Mesenchymal stem cell (in vitro differentiated cells and primary cell): ENCODE results near the gene QSOX2.

ENCODE experiments used
- DNase-seq: peaks from one replicate; pipeline ENCODE4 v3.0.0-alpha.2; 2013
- H2AFZ ChIP-seq: one replicate; pipeline ENCODE4 v1.6.1; 2013; ENCODE audit warnings: low read depth, mild to moderate bottlenecking, control low read depth, inconsistent platforms, low read length, moderate library complexity
- H2AK5ac ChIP-seq: 2 replicates; pipeline ENCODE4 v1.6.1; 2013; ENCODE audit warnings: low read length, moderate library complexity, mild to moderate bottlenecking, inconsistent platforms; ENCODE audit not compliant: severe bottlenecking
- H2BK120ac ChIP-seq: one replicate; pipeline ENCODE4 v1.6.1; 2013; ENCODE audit warnings: low read depth, mild to moderate bottlenecking, inconsistent platforms, low read length, moderate library complexity
- H2BK12ac ChIP-seq, 2 experiments: one replicate each; pipeline ENCODE4 v1.6.1; 2013; ENCODE audit warnings: inconsistent platforms in 2 of 2, low read length in 2 of 2, mild to moderate bottlenecking in 2 of 2, moderate library complexity in 2 of 2, control low read depth in 1 of 2
- H2BK15ac ChIP-seq: one replicate; pipeline ENCODE4 v1.6.1; 2013; ENCODE audit warnings: mild to moderate bottlenecking, low read depth, inconsistent platforms; ENCODE audit not compliant: poor library complexity, severe bottlenecking
- H2BK5ac ChIP-seq: 2 replicates; pipeline ENCODE4 v1.6.1; 2013; ENCODE audit warnings: low read depth, mild to moderate bottlenecking, low read length, control low read depth, inconsistent platforms; ENCODE audit not compliant: poor library complexity, severe bottlenecking
- H3K14ac ChIP-seq, 2 experiments: one replicate each; pipeline ENCODE4 v1.6.1; 2013; ENCODE audit warnings: inconsistent platforms in 2 of 2, low read length in 2 of 2, control low read depth in 1 of 2, mild to moderate bottlenecking in 1 of 2, moderate library complexity in 1 of 2
- H3K18ac ChIP-seq, 2 experiments: one replicate each; pipeline ENCODE4 v1.6.1; 2013; ENCODE audit warnings: inconsistent platforms in 2 of 2, low read length in 2 of 2, control low read depth in 1 of 2, low read depth in 1 of 2, mild to moderate bottlenecking in 1 of 2
- H3K23ac ChIP-seq, 2 experiments: one replicate each; pipeline ENCODE4 v1.6.1; 2013; ENCODE audit warnings: inconsistent platforms in 2 of 2, low read length in 2 of 2, mild to moderate bottlenecking in 2 of 2, moderate library complexity in 2 of 2, control low read depth in 1 of 2
- H3K27ac ChIP-seq: 2 replicates; pipeline ENCODE4 v1.5.1; 2013; ENCODE audit warnings: mild to moderate bottlenecking, moderate library complexity, low read length, control low read depth, inconsistent platforms; ENCODE audit not compliant: poor library complexity, severe bottlenecking
- H3K27me3 ChIP-seq, 2 experiments: 2 replicates each; pipeline versions ENCODE4 v1.6.1 to v1.7.0; 2013; ENCODE audit warnings: low read length in 2 of 2, mild to moderate bottlenecking in 2 of 2, moderate library complexity in 2 of 2, control low read depth in 1 of 2, inconsistent platforms in 1 of 2; ENCODE audit not compliant: control insufficient read depth in 1 of 2, insufficient read depth in 1 of 2
- H3K36me3 ChIP-seq, 2 experiments: 2 replicates each; pipeline versions ENCODE4 v1.6.1 to v1.7.0; 2013; ENCODE audit warnings: low read length in 2 of 2, control low read depth in 1 of 2, inconsistent platforms in 1 of 2, low read depth in 1 of 2, mild to moderate bottlenecking in 1 of 2; ENCODE audit not compliant: insufficient read depth in 2 of 2, control insufficient read depth in 1 of 2
- H3K4ac ChIP-seq, 2 experiments: one replicate each; pipeline ENCODE4 v1.6.1; 2013; ENCODE audit warnings: inconsistent platforms in 2 of 2, low read length in 2 of 2, mild to moderate bottlenecking in 2 of 2, moderate library complexity in 2 of 2, control low read depth in 1 of 2, low read depth in 1 of 2
- H3K4me1 ChIP-seq: 2 replicates; pipeline ENCODE4 v1.6.1; 2013; ENCODE audit warnings: low read depth, low read length, control low read depth; ENCODE audit not compliant: control insufficient read depth, insufficient read depth
- H3K4me2 ChIP-seq: 2 replicates; pipeline ENCODE4 v1.6.1; 2013; ENCODE audit warnings: low read length, mild to moderate bottlenecking, inconsistent platforms; ENCODE audit not compliant: poor library complexity, severe bottlenecking
- H3K4me3 ChIP-seq, 2 experiments: 2 replicates each; pipeline versions ENCODE4 v1.5.1 to v1.7.0; 2013; ENCODE audit warnings: low read length in 2 of 2, mild to moderate bottlenecking in 2 of 2, control low read depth in 1 of 2, low read depth in 1 of 2; ENCODE audit not compliant: insufficient read depth in 1 of 2
- H3K79me1 ChIP-seq: replicated peaks from 2 replicates; pipeline ENCODE4 v1.6.1; 2013; ENCODE audit warnings: mild to moderate bottlenecking, control low read depth, low read length, inconsistent platforms; ENCODE audit not compliant: poor library complexity, severe bottlenecking
- H3K9ac ChIP-seq: 2 replicates; pipeline ENCODE4 v1.7.0; 2013; ENCODE audit warnings: mild to moderate bottlenecking, low read length, moderate library complexity
- H3K9me3 ChIP-seq: 2 replicates; pipeline ENCODE4 v1.7.0; 2013; ENCODE audit warnings: mild to moderate bottlenecking, low read length; ENCODE audit not compliant: control insufficient read depth
- H4K8ac ChIP-seq: one replicate; pipeline ENCODE4 v1.6.1; 2013; ENCODE audit warnings: inconsistent platforms, mild to moderate bottlenecking, low read length, moderate library complexity
- H4K91ac ChIP-seq: one replicate; pipeline ENCODE4 v1.6.1; 2013; ENCODE audit warnings: mild to moderate bottlenecking, low read length, inconsistent platforms
- WGBS: methylation state at CpG from one replicate; pipeline ENCODE4 v1.1.7; 2013; ENCODE audit warnings: mixed read lengths; 5-methylcytosine and 5-hydroxymethylcytosine counted together

The QSOX2 gene

GRCh38 chr9:136197084-136197875 is 48.3 kb downstream of the QSOX2 start:
- Histone ChIP-seq H3K27ac (no peak overlapping the region), H2AK5ac (no peak overlapping the region), H3K14ac (no peak overlapping the region), H3K9ac (no peak overlapping the region), H2AFZ (no peak overlapping the region), H3K4ac (no peak overlapping the region), H3K4me3 (no peak overlapping the region), H3K18ac (no peak overlapping the region), H4K91ac (no peak overlapping the region), H3K4me1 (peaks cover 22% of the 10 kb centered on the region), H3K27me3 (peaks cover 83 to 85% of the 10 kb centered on the region in 2 experiments), H3K23ac (no peak overlapping the region), H4K8ac (no peak overlapping the region), H2BK12ac (no peak overlapping the region), H3K79me1 (no peaks in the 10 kb centered on the region), H2BK15ac (no peak overlapping the region), H2BK5ac (no peak overlapping the region), H3K4me2 (no peak overlapping the region), H2BK120ac (no peak overlapping the region), H3K9me3 (no peaks in the 10 kb centered on the region), H3K36me3 (peaks cover 0 to 5% of the 10 kb centered on the region in 2 experiments)
- DNase-seq = no peak
- WGBS = 12% methylated on average over 27 of the region's 35 CpGs

GRCh38 chr9:136196404-136197083 is 49.1 kb downstream of the QSOX2 start:
- WGBS = 6% methylated on average over 16 of the region's 16 CpGs
- H3K4me1 ChIP-seq = peaks cover 21% of the 10 kb centered on the region

GRCh38 chr9:136194540-136194939 is 51.1 kb downstream of the QSOX2 start:
- Histone ChIP-seq H2BK12ac (no peak overlapping the region), H3K14ac (no peak overlapping the region), H2AK5ac (no peak overlapping the region), H3K4ac (no peak overlapping the region), H3K9ac (no peak overlapping the region), H3K27ac (no peak overlapping the region), H3K79me1 (no peaks in the 10 kb centered on the region), H2BK120ac (no peak overlapping the region), H2BK15ac (no peak overlapping the region), H3K18ac (no peak overlapping the region), H2BK5ac (no peak overlapping the region), H2AFZ (no peak overlapping the region), H3K4me3 (no peak overlapping the region), H3K23ac (no peak overlapping the region), H3K4me2 (no peak overlapping the region), H3K4me1 (peaks cover 20% of the 10 kb centered on the region), H3K9me3 (no peaks in the 10 kb centered on the region), H3K27me3 (peaks cover 86 to 88% of the 10 kb centered on the region in 2 experiments), H3K36me3 (peaks cover 0 to under 1% of the 10 kb centered on the region in 2 experiments), H4K8ac (no peak overlapping the region), H4K91ac (no peak overlapping the region)
- WGBS = 21% methylated on average over 5 of the region's 5 CpGs
- no peak for DNase-seq

More at GRCh38 chr9:136196404-136197083, 49.1 kb downstream of the QSOX2 start:
- Histone ChIP-seq H2BK5ac (no peak overlapping the region), H3K4me3 (no peak overlapping the region), H4K91ac (no peak overlapping the region), H3K18ac (no peak overlapping the region), H3K9me3 (no peaks in the 10 kb centered on the region), H3K9ac (no peak overlapping the region), H3K4me2 (no peak overlapping the region), H3K27ac (no peak overlapping the region), H3K79me1 (no peaks in the 10 kb centered on the region), H2BK12ac (no peak overlapping the region), H2AK5ac (no peak overlapping the region), H4K8ac (no peak overlapping the region), H2AFZ (no peak overlapping the region), H2BK15ac (peak overlapping the region; percentile 52), H3K23ac (no peak overlapping the region), H3K14ac (no peak overlapping the region), H3K27me3 (peaks cover 86 to 89% of the 10 kb centered on the region in 2 experiments), H3K36me3 (peaks cover 0 to 5% of the 10 kb centered on the region in 2 experiments), H3K4ac (no peak overlapping the region), H2BK120ac (no peak overlapping the region)
- no peak for DNase-seq

GRCh38 chr9:136193891-136194279 is 51.7 kb downstream of the QSOX2 start:
- Histone ChIP-seq H2BK120ac (no peak overlapping the region), H4K91ac (no peak overlapping the region), H3K9ac (no peak overlapping the region), H3K36me3 (no peaks in the 10 kb centered on the region), H3K9me3 (no peaks in the 10 kb centered on the region), H2BK5ac (no peak overlapping the region), H3K4me3 (no peak overlapping the region), H3K4me1 (peaks cover 23% of the 10 kb centered on the region), H2AK5ac (no peak overlapping the region), H3K14ac (no peak overlapping the region), H3K79me1 (no peaks in the 10 kb centered on the region), H2BK12ac (no peak overlapping the region), H3K18ac (no peak overlapping the region), H3K4ac (no peak overlapping the region), H2BK15ac (no peak overlapping the region), H3K27ac (no peak overlapping the region), H3K27me3 (peaks cover 87 to 89% of the 10 kb centered on the region in 2 experiments), H2AFZ (no peak overlapping the region), H3K23ac (no peak overlapping the region), H3K4me2 (no peak overlapping the region), H4K8ac (no peak overlapping the region)
- 6% methylated on average over 37 of the region's 45 CpGs for WGBS
- no peak for DNase-seq
